Stomach (tissue), 9 donors: ENCODE data around the gene NSUN2. TPM values are rescaled to one million over a fixed set of nuclear protein-coding genes. Genes with fewer than 3 reads are reported as not detected.
"Not testable (repeated sequence)": the region's sequence is repeated elsewhere in the genome, so short reads cannot be mapped to it uniquely, and the experiment has no call there.

Experiments
- DNase-seq, 2 donors: peaks; one replicate each; pipeline versions ENCODE4 v3.0.0 to v3.0.0-alpha.2; 2013 to 2019
- H3K27ac ChIP-seq, 5 donors: fragments of 200-600 bp in 4 of 5; sonication (generic) in 4 of 5; one replicate each; pipeline ENCODE4 v1.5.1; 2013 to 2019; ENCODE audit warnings: mild to moderate bottlenecking in 1 of 5, moderate library complexity in 1 of 5
- H3K27me3 ChIP-seq, 3 donors: fragments of 200-600 bp; sonication (generic); one replicate each; pipeline ENCODE4 v1.5.1; 2017 to 2019; ENCODE audit warnings: mixed run types in 1 of 3
- H3K36me3 ChIP-seq, 4 donors: fragments of 200-600 bp; sonication (generic); 1 replicate in 3 of 4; 2 replicates in 1 of 4; pipeline ENCODE4 v1.5.1; 2016 to 2019
- H3K4me1 ChIP-seq, 4 donors: fragments of 200-600 bp; sonication (generic); one replicate each; pipeline ENCODE4 v1.5.1; 2016 to 2019
- H3K4me3 ChIP-seq, 4 donors: fragments of 200-600 bp; sonication (generic) in 3 of 4; one replicate each; pipeline ENCODE4 v1.5.1; 2016 to 2019; ENCODE audit warnings: mild to moderate bottlenecking in 1 of 4
- H3K9me3 ChIP-seq, 4 donors: fragments of 200-600 bp; sonication (generic); one replicate each; pipeline ENCODE4 v1.5.1; 2016 to 2019
- CTCF ChIP-seq, 7 experiments: fragments of 450-650 bp in 4 of 7; fragments of 200-600 bp in 3 of 7; sonication (generic) in 3 of 7; IDR thresholded peaks; one replicate each; pipeline ENCODE4 v1.5.1; 2016 to 2019; ENCODE audit warnings: antibody characterized with exemption in 7 of 7, control low read depth in 2 of 7, mild to moderate bottlenecking in 1 of 7
- EP300 ChIP-seq: sonication (generic); formaldehyde crosslinking; IDR thresholded peaks from one replicate; pipeline ENCODE4 v1.6.1; 2017; ENCODE audit warnings: antibody characterized with exemption
- POLR2A ChIP-seq, 4 donors: fragments of 450-650 bp; IDR thresholded peaks; one replicate each; pipeline ENCODE4 v1.6.1; 2016; ENCODE audit warnings: antibody characterized with exemption in 4 of 4, control low read depth in 2 of 4, mild to moderate bottlenecking in 1 of 4, moderate library complexity in 1 of 4
- POLR2AphosphoS5 ChIP-seq, 3 donors: sonication (generic); formaldehyde crosslinking; IDR thresholded peaks; one replicate each; pipeline ENCODE4 v1.6.1; 2016; ENCODE audit warnings: antibody characterized with exemption in 3 of 3
- WGBS, 5 donors: extraction: QIAGEN DNeasy Blood & Tissue Kit in 3 of 5; methylation state at CpG; one replicate each; pipeline versions ENCODE4 v1.1.5 to v1.1.7; 2013 to 2018; 5-methylcytosine and 5-hydroxymethylcytosine counted together
- intact Hi-C: fragments of 100-400 bp; cut with DNase I; formaldehyde crosslinking; loops from one replicate; pipeline ENCODE4 v1.15.1; 2023; ENCODE audit warnings: low total_unique reads
- polyA plus RNA-seq, 3 donors: library from polyadenylated mRNA; stranded (reverse); fragments of 200-250 nt; gene quantifications; one replicate each; pipeline ENCODE4 v1.2.3, GENCODE V29; 2013
- total RNA-seq, 5 donors: library from RNA; depleted of rRNA; stranded (reverse); fragments of >200 nt; gene quantifications; one replicate each; pipeline versions ENCODE4 v1.1.0 to v1.2.3, GENCODE V29; 2014 to 2016
- donor health status: healthy with polysubstance abuse.
- donor health status: Bipolar disorder and iron deficiency.
- donor health status: healthy.

Gene NSUN2
- total and polyA plus RNA-seq, 8 donors: 23.1 to 249 (median 40.3) TPM

- WGBS, 5 donors: 62 to 73% (median 71%) methylated on average over 9 to 11 of the region's 11 CpGs
- no peak overlapping the region for H3K27ac ChIP-seq
- H3K4me1 ChIP-seq: no peaks in the 10 kb centered on the region
- intact Hi-C loops: no loop called here
- no peak overlapping the region for H3K4me3 ChIP-seq
- no peaks in the 10 kb centered on the region for H3K9me3 ChIP-seq
- TF ChIP-seq EP300 (no peak), POLR2AphosphoS5 (IDR thresholded peaks at IDR 0.05) (no peak)
- no peak for DNase-seq
- peaks cover 0 to 31% (median 0%) of the 10 kb centered on the region in 3 donors for H3K27me3 ChIP-seq
- H3K36me3 ChIP-seq: no peaks in the 10 kb centered on the region
Observed at GRCh38 chr5:6574111-6574510, 58.7 kb downstream of the NSUN2 start.

- 54 to 60% (median 57%) methylated on average over 11 to 12 of the region's 12 CpGs for WGBS, 5 donors
- H3K9me3 ChIP-seq: no peaks in the 10 kb centered on the region
- no peak overlapping the region for H3K27ac ChIP-seq
- no peak overlapping the region for H3K4me3 ChIP-seq
- no peak for TF ChIP-seq POLR2A (IDR thresholded peaks at IDR 0.05)
- H3K4me1 ChIP-seq: no peaks in the 10 kb centered on the region
- peaks cover 0 to 34% (median 0%) of the 10 kb centered on the region in 3 donors for H3K27me3 ChIP-seq
- no peak for DNase-seq
- intact Hi-C loops: no loop called here
- no peaks in the 10 kb centered on the region for H3K36me3 ChIP-seq
Observed at GRCh38 chr5:6573651-6574101, 59.2 kb downstream of the NSUN2 start.

GRCh38 chr5:6572825-6573380 is 59.9 kb downstream of the NSUN2 start:
- Histone ChIP-seq H3K4me1 (no peaks in the 10 kb centered on the region), H3K27ac (no peak overlapping the region), H3K27me3 (peaks cover 0 to 38% (median 0%) of the 10 kb centered on the region in 3 donors), H3K4me3 (no peak overlapping the region), H3K9me3 (no peaks in the 10 kb centered on the region), H3K36me3 (no peaks in the 10 kb centered on the region)
- intact Hi-C loops: no loop called here
- 87 to 92% (median 88%) methylated on average over 17 to 21 of the region's 21 CpGs for WGBS, 5 donors
- no peak for TF ChIP-seq CTCF (IDR thresholded peaks at IDR 0.05)
- TF ChIP-seq EP300: no peak
- no peak for TF ChIP-seq POLR2A (IDR thresholded peaks at IDR 0.05)
- no peak for TF ChIP-seq POLR2AphosphoS5 (IDR thresholded peaks at IDR 0.05)
- no peak for DNase-seq

DNA sequence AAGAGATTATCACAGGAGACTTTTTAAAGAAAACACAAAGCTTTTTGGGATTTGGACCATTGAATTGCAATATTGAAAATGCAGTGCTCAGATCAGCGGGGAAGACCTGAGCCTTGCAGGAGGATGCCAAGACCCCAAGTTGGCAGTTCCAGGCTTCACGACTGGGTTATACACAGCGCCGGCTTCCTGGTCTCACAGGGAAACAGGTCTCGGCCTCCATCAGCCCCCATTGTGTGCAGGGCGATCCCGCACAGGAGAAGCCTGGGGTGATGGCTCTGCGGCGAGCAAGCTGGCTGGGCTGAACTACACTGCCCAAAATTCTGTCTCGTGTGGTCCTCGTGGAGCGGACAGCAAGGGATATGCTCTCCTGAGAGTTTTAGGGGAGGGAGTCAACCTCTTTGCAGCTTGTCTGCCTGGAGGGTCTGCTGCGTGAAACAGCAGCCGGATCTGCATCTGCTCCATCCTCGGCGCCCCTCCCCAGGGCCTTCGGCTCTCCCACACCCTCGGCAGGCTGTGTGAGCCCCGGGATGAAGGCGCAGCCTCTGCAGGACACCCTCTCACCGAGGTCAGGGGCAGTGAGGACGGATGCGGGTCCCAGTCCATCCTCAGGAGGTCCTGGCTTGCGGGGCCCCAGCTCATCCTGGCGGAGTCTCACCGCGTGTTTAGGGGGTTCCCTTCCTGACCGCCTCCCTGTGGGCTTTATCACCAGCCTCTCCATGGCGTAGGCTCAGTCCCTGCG is 60.6 kb downstream of the NSUN2 start:
- Histone ChIP-seq H3K36me3 (no peaks in the 10 kb centered on the region), H3K4me3 (no peak overlapping the region), H3K27me3 (peaks cover 0 to 40% (median 0%) of the 10 kb centered on the region in 3 donors), H3K4me1 (no peaks in the 10 kb centered on the region), H3K27ac (no peak overlapping the region), H3K9me3 (no peaks in the 10 kb centered on the region)
- DNase-seq: no peak
- no peak for TF ChIP-seq POLR2A (IDR thresholded peaks at IDR 0.05)
- intact Hi-C loops: no loop called here
- 80 to 85% (median 83%) methylated on average over 16 to 30 of the region's 30 CpGs for WGBS, 5 donors

DNA sequence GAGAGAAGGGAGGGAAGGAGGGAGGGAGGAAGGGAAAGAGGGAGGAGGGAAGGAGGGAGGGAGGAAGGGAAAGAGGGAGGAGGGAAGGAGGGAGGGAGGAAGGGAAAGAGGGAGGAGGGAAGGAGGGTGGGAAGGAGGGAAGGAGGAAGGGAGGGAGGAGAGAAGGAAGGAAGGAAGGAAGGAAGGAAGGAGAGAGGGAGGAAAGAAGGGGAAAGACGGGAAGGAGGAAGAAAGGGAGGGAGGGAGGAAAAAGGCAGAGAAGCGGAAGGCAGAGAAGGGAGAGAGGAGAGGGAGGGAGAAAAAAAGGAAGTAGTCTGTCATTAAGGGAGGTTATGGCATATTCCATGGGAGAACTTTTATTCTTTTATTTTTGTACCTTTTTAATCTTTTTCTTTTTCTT is 61.2 kb downstream of the NSUN2 start:
- H3K36me3 ChIP-seq, DNase-seq, H3K27ac ChIP-seq, H3K4me1 ChIP-seq, intact Hi-C loops, H3K4me3 ChIP-seq, H3K9me3 ChIP-seq: not testable (repeated sequence)
- H3K27me3 ChIP-seq: peaks cover 0 to 40% (median 0%) of the 10 kb centered on the region in 3 donors
- 57 to 69% (median 64%) methylated on average over 2 of the region's 2 CpGs for WGBS, 5 donors

GRCh38 chr5:6570530-6570929 is 62.3 kb downstream of the NSUN2 start:
- Histone ChIP-seq H3K27ac (no peak overlapping the region), H3K4me1 (no peaks in the 10 kb centered on the region), H3K4me3 (no peak overlapping the region), H3K9me3 (no peaks in the 10 kb centered on the region), H3K27me3 (peaks cover 0 to 40% (median 0%) of the 10 kb centered on the region in 3 donors), H3K36me3 (no peaks in the 10 kb centered on the region)
- TF ChIP-seq EP300: no peak
- no peak for TF ChIP-seq CTCF (IDR thresholded peaks at IDR 0.05)
- TF ChIP-seq POLR2AphosphoS5 (IDR thresholded peaks at IDR 0.05): no peak
- no peak for TF ChIP-seq POLR2A (IDR thresholded peaks at IDR 0.05)
- intact Hi-C loops: no loop called here
- DNase-seq: no peak
- 63 to 71% (median 67%) methylated on average over 4 to 5 of the region's 5 CpGs for WGBS, 5 donors
